ENCODE results near the gene GAS5. TPM values are rescaled to one million over a fixed set of nuclear protein-coding genes. Genes with fewer than 3 reads are reported as not detected.

GAS5 gene
- total RNA-seq, result 458 and 498 TPM in 2 replicates

GRCh38 chr1:173867753-173868265, at the start of gene GAS5:
Gene GAS5 (minus strand): TSS chr1:173867989.

DNA sequence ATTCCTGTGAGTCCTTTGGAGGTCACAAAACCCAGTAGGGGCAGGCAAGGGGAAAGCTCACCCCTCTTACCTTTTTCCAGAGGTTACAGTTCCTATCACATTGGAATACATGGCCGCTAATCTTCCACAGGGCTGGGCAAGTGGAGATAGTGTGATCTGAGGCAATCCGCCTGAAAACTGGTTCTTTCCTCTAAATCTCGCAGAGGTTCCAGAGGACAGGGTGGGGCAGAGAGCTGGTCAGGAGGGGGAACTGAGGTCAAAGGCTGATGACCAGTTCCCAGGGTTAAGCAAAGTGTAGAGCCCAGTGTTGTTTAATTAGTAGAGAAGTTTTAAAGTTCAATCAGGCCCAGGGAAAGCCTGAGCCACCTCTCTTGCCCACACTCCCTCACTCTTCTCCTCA, 49.4 kb upstream of the GAS5 start, which contains the start of gene SERPINC1:
Gene SERPINC1, minus strand, starts transcription at position 179 of the 400 bp plus-strand sequence. Its CDS starts 68 bp downstream, at position 111.

DNA sequence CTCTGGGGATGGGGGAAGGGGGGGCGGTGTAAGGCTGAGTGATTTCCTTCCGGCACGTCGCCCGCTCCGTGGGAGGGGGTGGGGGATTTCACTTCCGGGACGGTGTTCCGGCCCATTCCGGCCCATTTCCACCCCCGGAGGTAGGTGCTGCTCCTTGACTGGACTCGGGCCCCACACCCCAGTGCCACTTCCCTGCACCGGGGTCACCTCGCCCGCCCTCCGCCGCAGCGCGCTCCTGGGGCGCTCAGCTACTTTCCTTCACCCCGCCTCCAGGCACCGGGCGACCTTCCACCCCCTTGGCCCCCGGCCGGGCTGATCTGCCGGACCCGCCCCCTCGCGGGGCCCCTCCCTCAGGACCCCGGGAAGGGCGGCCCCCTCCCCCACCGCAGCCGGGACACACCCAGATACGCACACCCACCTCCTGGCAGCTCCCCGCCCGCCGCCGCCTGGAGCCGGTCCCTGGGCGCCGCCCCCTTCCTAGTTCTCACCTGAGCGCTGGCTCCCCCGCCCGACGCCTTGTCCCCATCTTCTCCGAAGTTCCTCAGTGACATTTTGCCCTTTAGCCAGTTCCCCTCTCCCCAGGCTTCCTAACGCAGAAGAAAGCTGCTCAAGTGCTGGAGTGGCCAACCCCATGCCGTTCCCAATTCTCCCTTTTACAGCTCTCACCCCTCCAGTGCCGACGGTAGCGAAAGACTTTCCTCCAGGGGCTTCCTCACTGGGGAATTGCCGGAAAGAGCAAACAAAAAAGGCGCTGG, 654 bp upstream of the GAS5 start, which contains the start of gene ZBTB37:
Gene ZBTB37, plus strand, starts transcription at position 115 of the 755 bp plus-strand sequence. CDS start 1,846 bp downstream, outside the sequence.

DNA sequence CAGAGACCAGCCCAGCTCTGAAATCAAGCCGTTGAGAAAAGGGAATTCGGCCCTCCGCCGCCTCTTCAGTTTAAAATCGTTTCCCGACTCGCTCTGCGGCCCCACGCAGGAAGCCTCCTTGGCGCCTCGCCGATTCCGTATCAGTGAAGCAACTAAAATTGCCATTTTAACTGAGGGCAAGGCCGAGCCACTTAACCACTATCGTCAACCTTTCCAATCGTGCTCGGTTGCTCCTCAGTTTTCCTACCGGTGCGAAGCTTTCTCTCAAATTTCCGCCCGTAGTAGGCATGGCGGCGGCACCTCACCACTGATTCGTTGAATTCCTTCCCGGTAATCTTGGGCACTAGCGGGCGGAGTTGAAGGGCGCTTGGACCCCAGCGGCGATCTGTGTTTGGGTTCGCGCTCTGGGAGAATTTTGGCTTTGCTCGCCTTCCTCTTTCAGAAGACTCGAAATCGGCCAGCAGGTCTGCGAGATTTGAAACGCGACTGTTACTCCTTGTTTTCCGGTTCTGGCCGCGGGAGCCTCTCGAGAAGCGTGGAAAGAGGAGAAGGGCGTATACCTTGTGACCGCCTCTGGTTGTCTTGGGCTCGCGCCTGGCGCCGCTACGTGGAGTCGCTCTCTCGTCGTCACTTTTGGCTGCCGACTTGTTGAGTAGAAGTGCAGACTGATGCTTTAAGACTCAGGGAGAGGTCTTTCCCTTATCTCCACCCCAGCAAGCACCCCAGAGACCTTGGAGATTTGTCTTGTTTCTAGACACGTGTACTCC, 43.3 kb downstream of the GAS5 start, which contains the start of the genes CENPL and DARS2:
Gene CENPL, minus strand, starts transcription at position 569 of the 767 bp plus-strand sequence. CDS start 13,584 bp downstream, outside the sequence.
Gene DARS2, plus strand, starts transcription at position 359 of the 767 bp plus-strand sequence. CDS start 557 bp downstream, outside the sequence.

Other genes starting within 250 kb of the GAS5 start
- not detected in 2 replicates for gene TEX50, start 232.7 kb downstream of the GAS5 start, total RNA-seq
- 0.70 TPM in 1 of 2 replicates, not detected in the other for gene ANKRD45, start 198.1 kb downstream of the GAS5 start, total RNA-seq
- 18.3 and 21.1 TPM in 2 replicates for gene KLHL20, start 153.0 kb downstream of the GAS5 start, total RNA-seq
- 20.6 and 26.8 TPM in 2 replicates for gene DARS2, start 43.3 kb downstream of the GAS5 start, total RNA-seq
- 6.8 and 10.2 TPM in 2 replicates for gene CENPL, start 43.1 kb downstream of the GAS5 start, total RNA-seq
- gene ZBTB37, start 391 bp upstream of the GAS5 start, total RNA-seq, result 0.88 and 1.8 TPM in 2 replicates
- not detected in 2 replicates for gene SERPINC1, start 49.3 kb upstream of the GAS5 start, total RNA-seq
- gene RC3H1, start 154.4 kb upstream of the GAS5 start, total RNA-seq, result 7.0 and 11.8 TPM in 2 replicates

All from airway epithelial cell (primary cell).